Neural cell (in vitro differentiated cells): ENCODE measurements around the gene LPP. TPM values are rescaled to one million over a fixed set of nuclear protein-coding genes. Genes with fewer than 3 reads are reported as not detected.

Source experiments
- H2AFZ ChIP-seq: fragments of 200-600, 300-800 bp; sonication (generic), shearing (Covaris generic); 2 replicates; pipeline ENCODE4 v1.6.0; 2014; ENCODE audit warnings: low read depth, mild to moderate bottlenecking, antibody characterized with exemption, low read length, moderate library complexity
- H3F3A ChIP-seq: fragments of 200-600 bp; shearing (Covaris generic); 2 replicates; pipeline ENCODE4 v1.6.1; 2016; ENCODE audit warnings: mild to moderate bottlenecking, moderate library complexity, mixed read lengths, antibody characterized with exemption, low read length; ENCODE audit not compliant: insufficient read depth, poor library complexity, severe bottlenecking
- H3K27ac ChIP-seq: fragments of 200-600, 300-800 bp; sonication (generic), shearing (Covaris generic); 2 replicates; pipeline ENCODE4 v1.5.1; 2014; ENCODE audit warnings: mild to moderate bottlenecking, low read length, moderate library complexity
- H3K27me3 ChIP-seq: fragments of 300-800, 200-600 bp; sonication (generic), shearing (Covaris generic); 2 replicates; pipeline ENCODE4 v1.6.0; 2014; ENCODE audit warnings: mild to moderate bottlenecking, low read depth, low read length, moderate library complexity; ENCODE audit not compliant: insufficient read depth
- H3K36me3 ChIP-seq: fragments of 300-800, 200-600 bp; sonication (generic), shearing (Covaris generic); 2 replicates; pipeline ENCODE4 v1.5.1; 2014; ENCODE audit warnings: mild to moderate bottlenecking, antibody characterized with exemption, low read length, moderate library complexity; ENCODE audit not compliant: insufficient read depth
- H3K4me2 ChIP-seq: fragments of 300-800, 200-600 bp; sonication (generic), shearing (Covaris generic); 2 replicates; pipeline ENCODE4 v1.6.0; 2014; ENCODE audit warnings: mild to moderate bottlenecking, low read length
- H3K4me3 ChIP-seq: fragments of 300-800, 200-600 bp; sonication (generic), shearing (Covaris generic); 2 replicates; pipeline ENCODE4 v1.5.1; 2014; ENCODE audit warnings: mild to moderate bottlenecking, low read length, moderate library complexity
- H3K79me2 ChIP-seq: fragments of 200-600 bp; shearing (Covaris generic); replicated peaks from 2 replicates; pipeline ENCODE4 v1.6.0; 2014; ENCODE audit warnings: mild to moderate bottlenecking, low read length, moderate library complexity; ENCODE audit not compliant: insufficient read depth
- H3K9ac ChIP-seq: fragments of 300-800, 200-600 bp; sonication (generic), shearing (Covaris generic); 2 replicates; pipeline ENCODE4 v1.6.1; 2016; ENCODE audit warnings: mild to moderate bottlenecking, low read length, mixed read lengths
- H3K9me2 ChIP-seq: fragments of 200-600 bp; shearing (Covaris generic); 2 replicates; pipeline ENCODE4 v1.6.1; 2016; ENCODE audit warnings: mild to moderate bottlenecking, low read length, mixed read lengths; ENCODE audit not compliant: insufficient read depth
- H3K9me3 ChIP-seq: fragments of 200-600, 300-800 bp; sonication (generic), shearing (Covaris generic); 2 replicates; pipeline ENCODE4 v1.6.1; 2016; ENCODE audit warnings: mild to moderate bottlenecking, mixed run types, low read length, moderate library complexity, mixed read lengths
- H4K20me1 ChIP-seq: fragments of 200-600 bp; shearing (Covaris generic); 2 replicates; pipeline ENCODE4 v1.6.1; 2016; ENCODE audit warnings: mild to moderate bottlenecking, mixed run types; ENCODE audit not compliant: insufficient read depth
- CTCF ChIP-seq: fragments of 450-650 bp; IDR thresholded peaks from 2 replicates; pipeline ENCODE4 v1.5.1; 2014; ENCODE audit warnings: antibody characterized with exemption, mild to moderate bottlenecking, moderate library complexity; ENCODE audit not compliant: poor library complexity, severe bottlenecking
- EP300 ChIP-seq: fragments of 450-650 bp; conservative IDR thresholded peaks from 2 replicates; pipeline ENCODE4 v1.6.1; 2014; ENCODE audit warnings: antibody characterized with exemption, mild to moderate bottlenecking, moderate library complexity; ENCODE audit not compliant: poor library complexity, severe bottlenecking
- EZH2 ChIP-seq: fragments of 200-600, 300-800 bp; shearing (Covaris generic), sonication (generic); IDR thresholded peaks from 2 replicates; pipeline ENCODE4 v1.6.1; 2014; ENCODE audit warnings: antibody characterized with exemption, low read length, borderline replicate concordance, mild to moderate bottlenecking; ENCODE audit not compliant: insufficient read depth, poor library complexity, severe bottlenecking
- MXI1 ChIP-seq: fragments of 450-650 bp; conservative IDR thresholded peaks from 2 replicates; pipeline ENCODE4 v1.6.1; 2014; ENCODE audit warnings: antibody characterized with exemption, mild to moderate bottlenecking; ENCODE audit not compliant: poor library complexity, severe bottlenecking
- POLR2AphosphoS5 ChIP-seq: IDR thresholded peaks from 2 replicates; pipeline ENCODE4 v1.6.1; 2012
- RAD21 ChIP-seq: fragments of 450-650 bp; conservative IDR thresholded peaks from 2 replicates; pipeline ENCODE4 v1.6.1; 2014; ENCODE audit warnings: antibody characterized with exemption, mild to moderate bottlenecking, moderate library complexity
- REST ChIP-seq: IDR thresholded peaks from 2 replicates; pipeline ENCODE4 v1.6.1; 2012; ENCODE audit warnings: borderline replicate concordance
- SMC3 ChIP-seq: fragments of 450-650 bp; conservative IDR thresholded peaks from 2 replicates; pipeline ENCODE4 v1.6.1; 2014; ENCODE audit warnings: antibody characterized with exemption, mild to moderate bottlenecking, moderate library complexity; ENCODE audit not compliant: poor library complexity
- TAF1 ChIP-seq: IDR thresholded peaks from 2 replicates; pipeline ENCODE4 v1.6.1; 2012; ENCODE audit warnings: low read depth
- polyA plus RNA-seq: library from polyadenylated mRNA; depleted of rRNA; stranded (reverse); fragments of >200 nt; gene quantifications from 2 replicates; pipeline ENCODE4 v1.2.3, GENCODE V29; 2014

The LPP gene
- polyA plus RNA-seq, 1 donor from 2014 or later, result 3.0 TPM

DNA sequence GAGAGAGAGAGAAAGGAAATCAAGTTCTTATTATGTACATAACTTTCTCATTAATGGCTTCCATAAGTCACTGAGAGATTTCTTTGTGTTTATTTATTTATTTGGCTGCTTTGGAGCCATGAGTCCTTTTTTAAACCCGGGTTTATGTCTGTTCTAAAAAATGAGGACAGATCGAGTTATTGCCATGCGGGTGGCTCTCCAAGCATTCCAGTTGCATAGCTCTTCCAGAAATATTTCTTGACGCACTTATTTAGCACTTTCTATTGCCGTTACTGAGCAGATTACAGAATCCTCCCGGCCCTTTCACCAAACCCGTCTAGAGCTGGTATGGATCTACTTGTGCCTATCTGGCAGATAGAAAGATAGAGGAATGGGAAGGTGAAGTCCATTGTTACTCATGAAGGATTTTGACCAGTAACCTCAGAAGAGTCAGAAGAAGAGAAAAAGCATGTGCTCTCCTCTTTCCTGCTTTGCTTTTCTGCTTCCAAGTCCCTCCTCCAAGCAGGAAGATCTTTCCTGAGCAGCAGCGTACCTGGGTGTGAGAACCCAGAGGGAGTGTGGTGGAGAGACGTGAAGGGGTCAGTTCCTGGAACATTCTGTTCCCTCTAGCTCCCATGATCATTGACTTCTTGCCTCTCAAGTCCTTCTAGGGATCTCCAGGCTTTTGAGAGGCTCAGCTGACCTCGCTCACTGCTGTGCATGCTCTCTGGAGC, 112.8 kb downstream of the LPP start:
- no peaks in the 10 kb centered on the region for H3K36me3 ChIP-seq
- H3K9ac ChIP-seq, result no peak overlapping the region
- H3K4me3 ChIP-seq, result no peak overlapping the region
- TF ChIP-seq EP300 (no peak), EZH2 (no peak), REST (no peak), MXI1 (no peak), CTCF (no peak), RAD21 (no peak), TAF1 (no peak), SMC3 (no peak), POLR2AphosphoS5 (no peak)
- H3K27me3 ChIP-seq, result no peaks in the 10 kb centered on the region
- H2AFZ ChIP-seq, result no peak overlapping the region
- H3K9me2 ChIP-seq, result no peaks in the 10 kb centered on the region
- H3K27ac ChIP-seq, result no peak overlapping the region
- no peaks in the 10 kb centered on the region for H3K9me3 ChIP-seq
- H3K79me2 ChIP-seq, result no peaks in the 10 kb centered on the region
- no peaks in the 10 kb centered on the region for H3F3A ChIP-seq
- H3K4me2 ChIP-seq, result no peak overlapping the region
- H4K20me1 ChIP-seq, result no peaks in the 10 kb centered on the region

- TF ChIP-seq EP300 (no peak), TAF1 (no peak), POLR2AphosphoS5 (no peak), EZH2 (no peak), SMC3 (no peak)
- Histone ChIP-seq H3K27ac (no peak overlapping the region), H3K9me3 (no peaks in the 10 kb centered on the region), H3F3A (no peaks in the 10 kb centered on the region), H3K4me3 (no peak overlapping the region), H3K27me3 (no peaks in the 10 kb centered on the region), H2AFZ (no peak overlapping the region), H3K4me2 (no peak overlapping the region), H3K9ac (no peak overlapping the region), H3K9me2 (no peaks in the 10 kb centered on the region), H3K36me3 (no peaks in the 10 kb centered on the region), H3K79me2 (no peaks in the 10 kb centered on the region), H4K20me1 (no peaks in the 10 kb centered on the region)
These were observed 113.9 kb downstream of the LPP start for GRCh38 chr3:188267790-188268335.

DNA sequence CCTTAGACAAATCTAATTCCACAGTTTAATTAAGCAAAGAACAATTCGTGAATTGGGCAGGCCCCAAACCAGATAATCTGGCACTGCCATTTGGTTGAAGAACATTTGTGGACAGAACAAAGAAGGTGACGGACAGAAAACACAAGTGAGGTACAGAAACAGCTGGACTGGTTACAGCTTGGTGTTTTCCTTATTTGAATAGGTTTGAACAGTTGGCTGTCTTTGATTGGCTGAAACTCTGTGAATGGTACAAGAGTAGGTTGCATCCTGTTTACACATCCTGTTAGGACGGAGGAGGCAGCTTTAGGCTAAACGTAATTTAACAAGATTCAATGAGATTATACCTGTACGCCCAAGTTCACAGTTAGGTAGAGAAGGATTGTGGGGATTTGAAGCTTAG, 114.4 kb downstream of the LPP start:
- H3K9me2 ChIP-seq, result no peaks in the 10 kb centered on the region
- H3K79me2 ChIP-seq, result no peaks in the 10 kb centered on the region
- no peak overlapping the region for H3K4me2 ChIP-seq

More for the DNA sequence above, 114.4 kb downstream of the LPP start:
- TF ChIP-seq EZH2, result no peak
- no peak for TF ChIP-seq EP300
- H3K9ac ChIP-seq, result no peak overlapping the region
- no peak overlapping the region for H2AFZ ChIP-seq
- no peaks in the 10 kb centered on the region for H3K9me3 ChIP-seq
- no peaks in the 10 kb centered on the region for H3F3A ChIP-seq
- H3K27me3 ChIP-seq, result no peaks in the 10 kb centered on the region
- H3K36me3 ChIP-seq, result no peaks in the 10 kb centered on the region
- H4K20me1 ChIP-seq, result no peaks in the 10 kb centered on the region
- H3K4me3 ChIP-seq, result no peak overlapping the region
- H3K27ac ChIP-seq, result no peak overlapping the region
